GM19463 (cell line): ENCODE data around the gene IQUB.
A peak's percentile ranks its signal among the peaks of the same experiment; 100 is the strongest.
"Not testable (repeated sequence)": the region's sequence is repeated elsewhere in the genome, so short reads cannot be mapped to it uniquely, and the experiment has no call there.

Experiments used
- ATAC-seq: cut with Tn5 transposase; IDR thresholded peaks from one replicate; pipeline ENCODE4 v1.9.1; 2021; ENCODE audit warnings: mild to moderate bottlenecking, moderate library complexity; ENCODE audit not compliant: unreplicated experiment

Gene IQUB

DNA sequence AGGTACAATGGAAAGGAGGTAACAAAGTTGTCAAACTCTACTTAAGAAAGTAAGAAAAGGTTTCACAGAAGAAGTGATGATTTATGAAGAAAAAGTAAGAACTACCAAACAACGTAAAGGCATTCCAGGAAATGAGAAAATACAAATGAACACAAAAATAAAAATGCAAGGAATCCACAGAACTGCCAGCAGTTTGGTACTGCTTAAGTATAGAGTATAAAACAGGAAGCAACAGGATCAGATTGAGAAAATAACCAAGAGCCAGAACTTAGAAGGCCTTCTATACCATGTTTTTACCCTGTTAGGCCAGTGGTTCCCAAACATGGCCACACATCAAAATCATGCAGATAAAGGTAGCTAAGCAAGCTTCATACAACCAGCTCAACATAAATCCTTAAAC is 14.0 kb upstream of the IQUB start:
- no peak for ATAC-seq

GRCh38 chr7:123539871-123540270 is 5.5 kb upstream of the IQUB start:
- ATAC-seq: peak; percentile 22

DNA sequence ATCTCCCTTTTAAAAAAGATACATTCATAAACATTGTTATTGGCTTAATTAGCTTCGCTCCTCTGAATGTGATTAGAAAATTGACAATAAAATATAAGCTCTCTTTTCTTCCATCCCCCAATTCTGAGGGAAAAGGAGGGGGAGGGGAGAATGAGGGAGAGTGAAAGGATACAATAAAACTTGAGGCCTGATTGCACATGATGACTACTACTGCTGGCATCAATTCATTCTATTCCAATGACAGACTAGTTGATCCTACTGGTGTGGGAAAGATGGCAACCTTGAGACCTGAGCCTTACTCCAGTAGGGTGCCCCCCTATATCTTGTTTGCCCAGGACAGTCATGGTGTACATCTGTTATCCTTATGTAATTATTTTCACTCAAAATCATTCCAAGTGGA is 4.5 kb upstream of the IQUB start:
- ATAC-seq: no peak

DNA sequence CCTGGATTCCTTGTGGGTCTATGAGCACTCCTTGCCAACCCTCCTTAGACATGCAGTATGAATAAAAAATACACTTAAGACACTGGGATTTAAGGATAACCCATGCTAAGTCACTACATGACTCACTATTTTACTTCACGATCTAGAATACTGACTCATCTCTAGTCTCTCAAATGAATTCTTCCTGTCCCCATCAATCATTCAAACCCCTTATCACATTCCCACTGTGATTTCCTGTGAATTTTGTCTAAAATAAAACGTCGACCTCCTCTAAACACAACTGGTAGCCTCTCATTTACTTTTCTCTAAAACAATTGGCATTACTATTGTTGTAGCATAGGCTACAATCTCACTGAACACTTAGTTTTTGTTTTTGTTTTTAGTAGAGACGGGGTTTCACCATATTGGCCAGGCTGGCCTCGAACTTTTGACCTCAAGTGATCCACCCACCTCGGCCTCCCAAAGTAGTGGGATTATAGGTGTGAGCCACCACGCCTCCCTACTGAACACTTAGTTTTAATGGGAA is 3.9 kb upstream of the IQUB start:
- ATAC-seq: no peak

- ATAC-seq: no peak
These were observed 2.7 kb upstream of the IQUB start for GRCh38 chr7:123537026-123537642.

DNA sequence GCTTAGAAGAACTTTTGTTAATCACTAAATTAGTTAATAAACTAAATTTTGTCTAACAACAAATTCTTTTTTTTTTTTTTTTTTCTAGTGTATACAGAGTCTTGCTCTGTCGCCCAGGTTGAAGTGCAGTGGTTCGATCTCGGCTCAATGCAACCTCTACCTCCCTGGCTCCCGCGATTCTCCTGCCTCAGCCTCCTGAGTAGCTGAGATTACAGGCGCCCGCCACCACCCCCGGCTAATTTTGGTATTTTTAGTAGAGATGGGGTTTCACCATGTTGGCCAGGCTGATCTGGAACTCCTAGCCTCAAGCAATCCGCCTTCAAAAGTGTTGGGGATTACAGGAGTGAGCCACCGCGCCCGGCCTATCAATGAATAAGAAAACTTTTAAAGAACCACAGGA is 1.1 kb upstream of the IQUB start:
- ATAC-seq: no peak

DNA sequence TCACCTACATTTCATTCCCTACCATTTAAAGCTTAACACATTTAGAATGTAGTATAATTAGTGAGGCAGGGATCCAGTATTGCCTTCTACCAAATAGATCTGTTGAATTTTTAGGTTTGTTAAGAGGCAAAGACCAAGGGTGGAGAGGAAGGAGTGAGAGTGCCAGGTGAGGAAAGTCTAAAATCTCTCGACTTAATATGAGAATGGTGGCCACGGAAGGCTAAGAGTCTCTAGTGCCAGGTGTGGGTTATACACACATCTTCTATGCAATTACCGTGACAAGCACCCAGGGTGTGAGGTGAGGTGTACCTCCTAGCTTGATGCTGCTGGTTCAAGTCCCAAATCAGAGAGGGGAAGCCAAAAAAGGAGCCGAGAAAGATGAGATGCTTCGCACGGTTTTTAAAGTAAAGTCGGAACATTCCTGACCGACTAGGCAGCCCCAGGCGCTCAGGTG is 439 bp downstream of the IQUB start:
- ATAC-seq: peak; percentile 4

DNA sequence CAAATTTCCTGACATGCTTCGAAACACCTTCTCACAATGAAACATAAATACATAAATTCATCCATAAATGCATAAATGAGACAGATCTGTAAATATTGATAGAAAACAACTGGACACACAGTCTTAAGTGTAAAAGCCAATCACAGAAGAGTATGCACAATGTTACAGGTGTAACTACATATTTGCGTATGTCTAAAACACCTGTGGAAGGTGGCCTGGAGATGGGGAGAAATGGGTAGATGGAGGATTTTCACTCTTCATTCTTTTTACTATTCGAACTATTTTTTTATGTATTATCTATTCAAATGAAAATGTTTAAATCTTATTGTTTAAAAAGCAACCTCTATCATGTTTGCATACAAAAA is 860 bp downstream of the IQUB start:
- ATAC-seq: no peak

- ATAC-seq: peak; percentile 17
These were observed 1.4 kb downstream of the IQUB start for GRCh38 chr7:123532788-123533552.

- peak; percentile 0 for ATAC-seq
These were observed 2.1 kb downstream of the IQUB start for GRCh38 chr7:123532343-123532742.

DNA sequence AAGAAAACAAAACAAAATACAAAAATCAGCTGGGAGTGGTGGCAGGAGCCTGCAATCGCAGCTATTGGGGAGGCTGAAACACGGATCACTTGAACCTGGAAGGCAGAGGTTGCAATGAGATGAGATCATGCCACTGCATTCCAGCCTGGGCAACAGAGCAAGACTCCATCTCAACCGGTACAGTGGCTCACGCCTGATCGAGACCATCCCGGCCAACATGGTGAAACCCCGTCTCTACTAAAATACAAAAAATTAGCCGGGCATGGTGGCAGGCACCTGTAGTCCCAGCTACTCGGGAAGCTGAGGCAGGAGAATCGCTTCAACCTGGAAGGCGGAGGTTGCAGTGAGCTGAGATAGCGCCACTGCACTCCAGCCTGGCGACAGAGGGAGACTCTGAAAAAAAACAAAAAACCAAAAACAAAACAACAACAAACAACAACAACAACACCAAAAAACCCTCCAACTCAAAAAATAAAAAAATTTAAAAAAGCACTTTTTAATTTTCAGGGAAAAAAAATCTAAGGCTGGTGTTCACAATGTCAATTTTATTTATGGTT is 4.3 kb downstream of the IQUB start:
- not testable (repeated sequence) for ATAC-seq

DNA sequence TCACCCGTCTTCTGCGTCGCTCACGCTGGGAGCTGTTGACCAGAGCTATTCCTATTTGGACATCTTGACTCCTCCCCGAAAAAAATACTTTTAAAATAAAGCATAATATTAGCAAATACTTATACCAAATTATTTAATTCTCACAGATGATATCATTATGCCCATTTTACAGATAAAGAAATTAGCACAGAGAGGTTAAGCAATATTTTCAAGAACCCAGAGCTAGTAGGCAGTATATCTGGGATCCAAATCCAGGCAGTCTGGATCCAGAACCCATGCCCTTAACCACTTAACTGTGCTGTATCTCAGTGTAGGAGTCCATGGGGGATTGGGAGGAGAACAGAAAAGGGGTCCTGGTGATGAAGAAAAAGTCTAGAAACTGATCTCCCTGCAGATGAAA is 6.1 kb downstream of the IQUB start:
- ATAC-seq: no peak

- not testable (repeated sequence) for ATAC-seq
These were observed 6.6 kb downstream of the IQUB start for GRCh38 chr7:123527712-123528225.

DNA sequence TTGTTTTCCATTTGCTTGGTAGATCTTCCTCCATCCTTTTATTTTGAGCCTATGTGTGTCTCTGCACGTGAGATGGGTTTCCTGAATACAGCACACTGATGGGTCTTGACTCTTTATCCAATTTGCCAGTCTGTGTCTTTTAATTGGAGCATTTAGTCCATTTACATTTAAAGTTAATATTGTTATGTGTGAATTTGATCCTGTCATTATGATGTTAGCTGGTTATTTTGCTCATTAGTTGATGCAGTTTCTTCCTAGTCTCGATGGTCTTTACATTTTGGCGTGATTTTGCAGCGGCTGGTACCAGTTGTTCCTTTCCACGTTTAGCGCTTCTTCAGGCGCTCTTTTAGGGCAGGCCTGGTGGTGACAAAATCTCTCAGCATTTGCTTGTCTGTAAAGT is 7.9 kb downstream of the IQUB start:
- ATAC-seq: not testable (repeated sequence)

- no peak for ATAC-seq
These were observed 12.3 kb downstream of the IQUB start for GRCh38 chr7:123522066-123522465.

GRCh38 chr7:123505221-123505620 is 29.2 kb downstream of the IQUB start:
- ATAC-seq: no peak

- no peak for ATAC-seq
These were observed 32.2 kb downstream of the IQUB start for GRCh38 chr7:123502201-123502600.

GRCh38 chr7:123500878-123501489 is 33.4 kb downstream of the IQUB start:
- no peak for ATAC-seq

DNA sequence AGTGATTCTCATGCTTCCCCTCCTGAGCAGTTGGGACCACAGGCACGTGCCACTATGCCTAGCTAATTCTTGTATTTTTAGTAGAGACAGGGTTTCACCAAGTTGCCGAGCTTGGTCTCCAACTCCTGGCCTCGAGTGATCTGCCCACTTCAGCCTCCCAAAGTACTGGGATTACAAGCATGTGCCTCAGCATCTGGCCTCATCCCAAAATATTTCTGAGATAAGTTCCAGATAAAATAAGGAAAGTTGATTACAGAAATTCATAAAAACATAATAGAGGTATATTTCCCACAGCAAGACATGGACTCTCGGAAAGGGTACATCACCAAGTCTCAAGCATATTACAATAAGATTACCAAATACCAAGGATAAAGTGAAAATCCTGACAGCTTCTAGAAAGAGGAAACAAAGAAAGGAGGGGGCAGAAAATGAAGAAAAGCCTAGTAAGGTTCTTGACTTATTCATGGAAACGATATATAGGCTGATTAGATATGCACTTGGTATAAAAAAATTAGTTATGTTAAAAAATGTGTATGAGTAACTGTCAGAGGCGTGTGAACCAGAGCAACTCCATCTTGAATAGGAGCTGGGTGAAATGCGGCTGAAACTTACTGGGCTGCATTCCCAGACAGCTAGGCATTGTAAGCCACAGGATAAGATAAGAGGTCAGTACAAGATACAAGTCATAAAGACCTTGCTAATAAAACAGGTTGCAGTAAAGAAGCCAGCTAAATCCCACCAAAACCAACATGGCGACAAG is 35.0 kb downstream of the IQUB start:
- no peak for ATAC-seq

DNA sequence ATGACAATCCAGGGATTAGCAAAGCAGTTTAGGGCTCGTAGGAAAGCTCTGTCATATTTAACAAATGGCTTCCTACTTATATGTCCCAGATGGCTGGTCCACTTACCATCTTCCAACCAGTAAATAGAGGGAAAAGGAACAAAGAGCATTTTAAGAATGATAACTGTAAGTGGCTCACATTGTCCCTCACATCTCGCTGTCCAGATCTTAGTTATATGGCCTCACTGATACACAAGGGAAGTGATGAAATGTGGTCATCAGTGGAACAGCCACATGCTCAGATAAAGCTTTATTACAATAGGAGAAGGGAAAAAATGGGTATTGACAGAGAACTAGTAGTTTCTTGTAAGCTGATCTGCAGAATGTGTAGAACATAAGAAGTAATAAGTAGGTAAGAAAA is 35.8 kb downstream of the IQUB start:
- ATAC-seq: no peak

DNA sequence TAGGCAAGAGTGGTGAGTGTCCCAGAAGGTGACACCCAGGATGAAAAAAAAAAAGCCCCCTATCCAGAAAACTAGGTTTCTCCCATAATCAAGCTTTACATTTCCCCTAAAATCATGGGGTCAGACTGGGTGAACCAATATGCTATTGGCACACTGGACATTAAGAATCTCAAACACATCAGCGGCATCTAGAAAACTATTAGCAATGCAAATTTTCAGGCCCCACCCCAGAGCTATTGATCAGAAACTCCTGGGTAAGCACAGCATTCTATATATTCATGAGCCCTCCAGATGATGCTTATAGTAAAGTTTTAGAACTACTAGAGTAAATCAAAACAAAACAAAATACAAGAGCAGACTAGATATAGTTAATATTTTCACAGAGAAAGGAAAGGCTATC is 36.4 kb downstream of the IQUB start:
- no peak for ATAC-seq
